ENCODE measurements around the gene TFPT. TPM values are rescaled to one million over a fixed set of nuclear protein-coding genes. Genes with fewer than 3 reads are reported as not detected.

TFPT gene
- total and polyA plus RNA-seq, 2 of the 4 experiments (the other 2 are of a cell fraction), result 7.9 to 17.1 TPM

DNA sequence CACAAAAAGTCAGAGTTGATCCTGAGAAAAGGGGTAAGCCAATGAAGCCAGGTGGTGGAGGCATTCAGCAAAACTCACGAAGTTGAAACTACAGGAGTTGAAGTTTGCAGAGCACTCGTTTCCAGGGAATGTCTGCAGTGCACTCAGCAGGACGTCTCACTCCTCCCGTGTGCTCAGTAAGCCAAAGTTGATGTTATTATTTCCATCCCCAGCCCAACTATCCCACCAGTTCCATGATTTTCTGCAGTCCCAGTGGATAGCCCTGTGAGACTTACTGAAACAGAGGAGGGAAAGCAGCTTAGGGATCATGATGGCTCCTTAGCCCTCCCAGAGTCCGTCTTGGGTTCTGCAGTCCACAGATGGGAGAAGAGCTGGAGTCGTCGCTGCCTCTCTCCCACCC is 34.4 kb downstream of the TFPT start, which contains the start of gene TARM1:
TARM1 (minus strand) TSS at position 334 of the 400 bp plus-strand sequence; CDS start at position 309, 25 bp downstream.
- POLR2A ChIA-PET (ENCODE audit: unreplicated experiment), result no interaction called here
- no TSS peak for BruUV-seq (replicated peaks)
- Histone ChIP-seq H2BK20ac (ENCODE audit: low read depth, low read length) (no peak within 1 kb of the TSS), H2AFZ (replicated peaks; ENCODE audit: low read length, poor library complexity) (no peak within 1 kb of the TSS), H3K18ac (ENCODE audit: low read depth, low read length) (no peak within 1 kb of the TSS), H3K9me3 (ENCODE audit: control insufficient read depth, insufficient read depth, low read length) (peaks cover 6% of the 10 kb centered on the region; the same call in 1 of the 2 replicates), H4K8ac (ENCODE audit: low read depth in 2 of 2, low read length in 2 of 2) (no peak within 1 kb of the TSS), H2AK5ac (ENCODE audit: low read depth, low read length) (no peak within 1 kb of the TSS), H3K27me3 (ENCODE audit: control insufficient read depth, insufficient read depth, low read length) (no peaks in the 10 kb centered on the region), H2BK5ac (ENCODE audit: low read depth, low read length, poor library complexity, severe bottlenecking) (no peak within 1 kb of the TSS), H4K5ac (ENCODE audit: low read depth, low read length) (no peak within 1 kb of the TSS), H3K9ac (ENCODE audit: low read depth, low read length) (no peak within 1 kb of the TSS), H2AK9ac (replicated peaks; ENCODE audit: low read depth, low read length, poor library complexity) (no peak within 1 kb of the TSS), H3K36me3 (ENCODE audit: control insufficient read depth, insufficient read depth, low read length) (no peaks in the 10 kb centered on the region), H4K20me1 (ENCODE audit: insufficient read depth, low read length) (no peaks in the 10 kb centered on the region), H2BK15ac (ENCODE audit: low read depth, low read length) (no peak within 1 kb of the TSS), H3K4ac (ENCODE audit: low read depth, low read length) (no peak within 1 kb of the TSS), H3K56ac (ENCODE audit: extremely low read depth, insufficient read depth, low read length) (no peak within 1 kb of the TSS), H3K79me1 (ENCODE audit: low read depth in 1 of 2, low read length in 2 of 2) (no peaks in the 10 kb centered on the region), H2BK120ac (ENCODE audit: low read depth, low read length) (no peak within 1 kb of the TSS), H3K4me3 (ENCODE audit: insufficient read depth, low read depth, low read length) (no peak within 1 kb of the TSS), H3K9me1 (ENCODE audit: insufficient read depth, low read length) (no peaks in the 10 kb centered on the region), H3K14ac (replicated peaks; ENCODE audit: low read depth, low read length) (no peak within 1 kb of the TSS), H3K27ac (ENCODE audit: insufficient read depth, low read length) (no peak within 1 kb of the TSS), H3K4me2 (ENCODE audit: low read depth, low read length) (no peak within 1 kb of the TSS), H3K4me1 (ENCODE audit: control insufficient read depth, insufficient read depth, low read length) (no peaks in the 10 kb centered on the region), H4K91ac (ENCODE audit: insufficient read depth, low read depth, low read length) (no peak within 1 kb of the TSS), H3K23ac (ENCODE audit: low read depth, low read length) (no peak within 1 kb of the TSS)
- ATAC-seq (ENCODE audit: low read depth) (no peak), DNase-seq (no peak)
- TF ChIP-seq MAZ (IDR thresholded peaks at IDR 0.05; ENCODE audit: borderline replicate concordance, low read depth, low read length) (no peak), FOS (IDR thresholded peaks at IDR 0.05; ENCODE audit: low read depth, low read length) (no peak), MAFK (IDR thresholded peaks at IDR 0.05; ENCODE audit: low read depth, low read length) (no peak), CEBPB (IDR thresholded peaks at IDR 0.05; ENCODE audit: low read depth, low read length) (no peak), RCOR1 (IDR thresholded peaks at IDR 0.05; ENCODE audit: insufficient replicate concordance, low read length) (no peak), NFE2L2 (IDR thresholded peaks at IDR 0.05; ENCODE audit: low read depth, low read length) (no peak), BHLHE40 (IDR thresholded peaks at IDR 0.05; ENCODE audit: low read depth, low read length) (no peak), RFX5 (IDR thresholded peaks at IDR 0.05; ENCODE audit: low read depth, low read length) (no peak), MXI1 (IDR thresholded peaks at IDR 0.05; ENCODE audit: borderline replicate concordance, low read depth, low read length) (no peak), CHD1 (IDR thresholded peaks at IDR 0.05; ENCODE audit: low read depth, low read length) (no peak)
- TF ChIP-seq, protein P1, sequence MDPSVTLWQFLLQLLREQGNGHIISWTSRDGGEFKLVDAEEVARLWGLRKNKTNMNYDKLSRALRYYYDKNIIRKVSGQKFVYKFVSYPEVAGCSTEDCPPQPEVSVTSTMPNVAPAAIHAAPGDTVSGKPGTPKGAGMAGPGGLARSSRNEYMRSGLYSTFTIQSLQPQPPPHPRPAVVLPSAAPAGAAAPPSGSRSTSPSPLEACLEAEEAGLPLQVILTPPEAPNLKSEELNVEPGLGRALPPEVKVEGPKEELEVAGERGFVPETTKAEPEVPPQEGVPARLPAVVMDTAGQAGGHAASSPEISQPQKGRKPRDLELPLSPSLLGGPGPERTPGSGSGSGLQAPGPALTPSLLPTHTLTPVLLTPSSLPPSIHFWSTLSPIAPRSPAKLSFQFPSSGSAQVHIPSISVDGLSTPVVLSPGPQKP (IDR thresholded peaks at IDR 0.05; ENCODE audit: borderline replicate concordance, low read depth, low read length), result no peak
- TF ChIP-seq, protein P2, sequence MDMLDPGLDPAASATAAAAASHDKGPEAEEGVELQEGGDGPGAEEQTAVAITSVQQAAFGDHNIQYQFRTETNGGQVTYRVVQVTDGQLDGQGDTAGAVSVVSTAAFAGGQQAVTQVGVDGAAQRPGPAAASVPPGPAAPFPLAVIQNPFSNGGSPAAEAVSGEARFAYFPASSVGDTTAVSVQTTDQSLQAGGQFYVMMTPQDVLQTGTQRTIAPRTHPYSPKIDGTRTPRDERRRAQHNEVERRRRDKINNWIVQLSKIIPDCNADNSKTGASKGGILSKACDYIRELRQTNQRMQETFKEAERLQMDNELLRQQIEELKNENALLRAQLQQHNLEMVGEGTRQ (IDR thresholded peaks at IDR 0.05; ENCODE audit: low read depth, low read length), result no peak
- no CpG with 5 or more reads among the region's 7 CpGs for whole genome bisulfite sequencing, 2 experiments (ENCODE audit: extremely low coverage in 2 of 2, insufficient read length in 1 of 2)
- CTCF ChIA-PET, result no interaction called here
- in situ Hi-C loops (cut with MboI; ENCODE audit: low sequenced_read_pairs) (no loop called here), dilution Hi-C loops (cut with HindIII; ENCODE audit: low sequenced_read_pairs, unreplicated experiment) (no loop called here), intact Hi-C loops (cut with micrococcal nuclease) (no loop called here)

Measured in IMR-90 (cell line).